ENCODE results near the gene TMEM53. TPM values are rescaled to one million over a fixed set of nuclear protein-coding genes. Genes with fewer than 3 reads are reported as not detected.
A peak's percentile ranks its signal among the peaks of the same experiment; 100 is the strongest.

Gene TMEM53
- total RNA-seq, 6 donors from 2014 or later, result 10.7 to 46.1 (median 19.7) TPM

- DNase-seq (peak in 1 of 2 donors; percentile 75), ATAC-seq (ENCODE audit: low FRiP score in 2 of 2) (no peak)
- Histone ChIP-seq H3K27me3 (no peaks in the 10 kb centered on the region), H3K4me1 (no peaks in the 10 kb centered on the region), H3K4me3 (no peak overlapping the region), H3K27ac (no peak overlapping the region), H3K36me3 (peaks cover 13 to 44% (median 30%) of the 10 kb centered on the region in 4 donors), H3K9me3 (no peaks in the 10 kb centered on the region)
- no peak for TF ChIP-seq CTCF (IDR thresholded peaks at IDR 0.05)
- TF ChIP-seq POLR2A (IDR thresholded peaks at IDR 0.05), result no peak
- TF ChIP-seq EP300 (IDR thresholded peaks at IDR 0.05), result no peak
- TF ChIP-seq POLR2AphosphoS5 (IDR thresholded peaks at IDR 0.05), result no peak
- WGBS, 2 donors, result 93 to 96% methylated on average over 31 to 35 of the region's 35 CpGs
Observed at GRCh38 chr1:44654621-44655187, 19.6 kb downstream of the TMEM53 start.

GRCh38 chr1:44653107-44653964, 20.9 kb downstream of the TMEM53 start:
- H3K9me3 ChIP-seq, result no peaks in the 10 kb centered on the region
- H3K36me3 ChIP-seq, result peaks cover 17 to 56% (median 36%) of the 10 kb centered on the region in 4 donors
- WGBS, 2 donors, result 65 to 66% methylated on average over 11 of the region's 11 CpGs
- no peak overlapping the region for H3K4me3 ChIP-seq
- no peaks in the 10 kb centered on the region for H3K4me1 ChIP-seq
- ATAC-seq (ENCODE audit: low FRiP score in 2 of 2) (no peak), DNase-seq (no peak)
- H3K27ac ChIP-seq, result no peak overlapping the region
- TF ChIP-seq POLR2AphosphoS5 (IDR thresholded peaks at IDR 0.05) (no peak), CTCF (IDR thresholded peaks at IDR 0.05) (peak in 1 of 6 experiments; percentile 0)
- H3K27me3 ChIP-seq, result no peaks in the 10 kb centered on the region

GRCh38 chr1:44652445-44653106, 21.7 kb downstream of the TMEM53 start:
- no peaks in the 10 kb centered on the region for H3K9me3 ChIP-seq
- WGBS, 2 donors, result 48 to 63% methylated on average over 7 of the region's 7 CpGs
- no peaks in the 10 kb centered on the region for H3K4me1 ChIP-seq
- H3K36me3 ChIP-seq, result peaks cover 17 to 62% (median 42%) of the 10 kb centered on the region in 4 donors
- H3K4me3 ChIP-seq, result no peak overlapping the region
- ATAC-seq (ENCODE audit: low FRiP score in 2 of 2) (peak; percentile 89 to 93), DNase-seq (peak in 1 of 2 donors; percentile 80)
- TF ChIP-seq POLR2AphosphoS5 (IDR thresholded peaks at IDR 0.05) (no peak), POLR2A (IDR thresholded peaks at IDR 0.05) (no peak), CTCF (IDR thresholded peaks at IDR 0.05) (peak; percentile 91 to 97 (median 92)), EP300 (IDR thresholded peaks at IDR 0.05) (no peak)
- H3K27ac ChIP-seq, result no peak overlapping the region
- no peaks in the 10 kb centered on the region for H3K27me3 ChIP-seq

GRCh38 chr1:44651069-44651468, 23.2 kb downstream of the TMEM53 start:
- Histone ChIP-seq H3K4me3 (no peak overlapping the region), H3K4me1 (no peaks in the 10 kb centered on the region), H3K27ac (no peak overlapping the region), H3K9me3 (no peaks in the 10 kb centered on the region), H3K27me3 (no peaks in the 10 kb centered on the region), H3K36me3 (peaks cover 17 to 75% (median 55%) of the 10 kb centered on the region in 4 donors)
- TF ChIP-seq POLR2A (IDR thresholded peaks at IDR 0.05) (no peak), CTCF (IDR thresholded peaks at IDR 0.05) (no peak), EP300 (IDR thresholded peaks at IDR 0.05) (no peak), POLR2AphosphoS5 (IDR thresholded peaks at IDR 0.05) (no peak)
- DNase-seq, result no peak
- ATAC-seq (ENCODE audit: low FRiP score in 2 of 2), result no peak
- 85 to 88% methylated on average over 8 of the region's 8 CpGs for WGBS, 2 donors
